GM12891 (cell line): ENCODE results near the gene CLTC.

Source experiments
- PAX5 ChIP-seq: IDR thresholded peaks from 2 replicates; pipeline ENCODE4 v1.6.1; 2011; ENCODE audit warnings: low read length, moderate library complexity, mild to moderate bottlenecking; ENCODE audit not compliant: insufficient read depth, severe bottlenecking
- POLR2A ChIP-seq: IDR thresholded peaks from 2 replicates; pipeline ENCODE4 v1.6.1; 2011; ENCODE audit warnings: low read depth, low read length, control low read depth
- POLR2AphosphoS5 ChIP-seq: IDR thresholded peaks from 2 replicates; pipeline ENCODE4 v1.6.1; 2011; ENCODE audit warnings: low read depth, low read length, control low read depth
- POU2F2 ChIP-seq: IDR thresholded peaks from 2 replicates; pipeline ENCODE4 v1.6.1; 2011; ENCODE audit warnings: low read depth, mild to moderate bottlenecking, control low read depth, low read length, moderate library complexity
- SPI1 ChIP-seq: IDR thresholded peaks from 2 replicates; pipeline ENCODE4 v1.6.1; 2011; ENCODE audit warnings: low read depth, low read length, control low read depth
- TAF1 ChIP-seq: IDR thresholded peaks from 2 replicates; pipeline ENCODE4 v1.6.1; 2011; ENCODE audit warnings: low read depth, low read length, control low read depth

DNA sequence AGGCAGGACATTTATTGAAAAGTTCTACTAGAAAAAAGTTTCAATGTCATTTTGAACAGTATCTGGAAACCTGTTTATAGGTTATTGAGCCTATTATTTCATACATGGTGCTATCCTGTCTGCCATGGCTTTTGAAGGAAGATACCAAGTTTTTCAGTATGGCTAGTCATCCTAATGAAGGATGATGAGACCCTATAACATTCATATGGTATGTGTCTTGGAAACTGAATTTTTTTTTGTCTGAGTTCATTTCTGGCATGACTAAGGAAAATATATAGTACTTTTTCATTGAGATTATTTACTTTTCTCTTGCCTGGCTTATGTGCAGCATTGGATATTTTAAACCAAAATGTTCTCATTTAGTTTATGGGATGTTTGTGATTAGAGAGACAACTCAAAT, 30.2 kb downstream of the CLTC start:
- no peak for TF ChIP-seq POLR2A
- TF ChIP-seq POU2F2 = no peak
- TF ChIP-seq POLR2AphosphoS5 = no peak
- no peak for TF ChIP-seq TAF1
- no peak for TF ChIP-seq SPI1
- TF ChIP-seq PAX5 = no peak
